Body of pancreas (tissue), 4 donors: ENCODE measurements around the gene USF2.

Experiments
- POLR2A ChIP-seq, 3 donors: fragments of 450-650 bp; IDR thresholded peaks; one replicate each; pipeline ENCODE4 v1.6.1; 2016; ENCODE audit warnings: antibody characterized with exemption in 3 of 3, mild to moderate bottlenecking in 2 of 3
- TF ChIP-seq, protein P1 (sequence below), 7 experiments: fragments of 450-650 bp in 4 of 7; fragments of 200-600 bp in 3 of 7; sonication (generic) in 3 of 7; IDR thresholded peaks; one replicate each; pipeline ENCODE4 v1.5.1; 2016 to 2019; ENCODE audit warnings: antibody characterized with exemption in 7 of 7

DNA sequence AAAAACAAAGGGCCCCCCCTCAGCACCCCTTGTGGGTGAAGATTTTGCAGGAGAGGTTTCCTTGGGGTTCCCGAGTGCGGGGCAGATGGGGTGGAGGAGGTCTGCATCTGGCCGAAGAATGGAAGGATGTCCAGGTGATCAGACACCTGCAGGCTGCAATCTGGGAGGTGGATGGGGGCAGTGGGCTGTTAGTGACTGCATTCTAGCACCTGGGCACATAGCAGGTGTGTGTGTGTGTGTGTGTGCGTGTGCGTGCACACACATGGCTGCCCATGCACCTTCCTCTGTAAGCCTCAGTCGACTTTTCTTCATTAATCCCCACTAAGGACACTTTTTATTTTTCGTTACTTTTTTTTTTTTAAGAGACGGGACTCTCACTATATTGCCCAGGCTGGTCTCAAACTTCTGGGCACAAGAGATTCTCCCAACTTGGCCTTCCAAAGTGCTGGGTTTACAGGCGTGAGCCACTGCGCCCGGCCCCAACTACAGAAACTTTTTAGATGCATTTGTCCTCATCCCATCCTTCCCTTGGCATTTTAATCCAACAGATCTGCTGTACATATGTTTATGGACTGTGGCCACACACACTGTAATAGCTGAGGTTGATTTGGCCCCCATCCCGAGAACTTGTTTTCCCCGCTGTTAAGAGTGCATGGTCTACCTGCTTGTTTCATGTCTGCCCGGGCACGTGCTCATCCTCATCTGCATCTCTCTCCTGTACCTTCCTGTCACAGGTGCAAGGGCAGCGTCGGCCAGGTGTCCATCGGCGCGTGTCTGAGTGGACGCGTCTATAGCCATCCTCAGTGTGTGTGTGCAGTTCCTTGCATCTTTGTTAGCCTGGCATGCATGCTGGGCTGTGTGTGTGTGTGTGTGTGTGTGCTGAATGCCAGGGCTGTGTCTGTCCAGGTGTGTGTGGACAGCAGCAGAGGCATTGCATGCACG is 23.9 kb downstream of the USF2 start:
- TF ChIP-seq, protein P1, sequence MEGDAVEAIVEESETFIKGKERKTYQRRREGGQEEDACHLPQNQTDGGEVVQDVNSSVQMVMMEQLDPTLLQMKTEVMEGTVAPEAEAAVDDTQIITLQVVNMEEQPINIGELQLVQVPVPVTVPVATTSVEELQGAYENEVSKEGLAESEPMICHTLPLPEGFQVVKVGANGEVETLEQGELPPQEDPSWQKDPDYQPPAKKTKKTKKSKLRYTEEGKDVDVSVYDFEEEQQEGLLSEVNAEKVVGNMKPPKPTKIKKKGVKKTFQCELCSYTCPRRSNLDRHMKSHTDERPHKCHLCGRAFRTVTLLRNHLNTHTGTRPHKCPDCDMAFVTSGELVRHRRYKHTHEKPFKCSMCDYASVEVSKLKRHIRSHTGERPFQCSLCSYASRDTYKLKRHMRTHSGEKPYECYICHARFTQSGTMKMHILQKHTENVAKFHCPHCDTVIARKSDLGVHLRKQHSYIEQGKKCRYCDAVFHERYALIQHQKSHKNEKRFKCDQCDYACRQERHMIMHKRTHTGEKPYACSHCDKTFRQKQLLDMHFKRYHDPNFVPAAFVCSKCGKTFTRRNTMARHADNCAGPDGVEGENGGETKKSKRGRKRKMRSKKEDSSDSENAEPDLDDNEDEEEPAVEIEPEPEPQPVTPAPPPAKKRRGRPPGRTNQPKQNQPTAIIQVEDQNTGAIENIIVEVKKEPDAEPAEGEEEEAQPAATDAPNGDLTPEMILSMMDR (IDR thresholded peaks at IDR 0.05): no peak
- TF ChIP-seq POLR2A (IDR thresholded peaks at IDR 0.05): no peak
